Measurements from ENCODE around the gene PIEZO2.

Gene PIEZO2

DNA sequence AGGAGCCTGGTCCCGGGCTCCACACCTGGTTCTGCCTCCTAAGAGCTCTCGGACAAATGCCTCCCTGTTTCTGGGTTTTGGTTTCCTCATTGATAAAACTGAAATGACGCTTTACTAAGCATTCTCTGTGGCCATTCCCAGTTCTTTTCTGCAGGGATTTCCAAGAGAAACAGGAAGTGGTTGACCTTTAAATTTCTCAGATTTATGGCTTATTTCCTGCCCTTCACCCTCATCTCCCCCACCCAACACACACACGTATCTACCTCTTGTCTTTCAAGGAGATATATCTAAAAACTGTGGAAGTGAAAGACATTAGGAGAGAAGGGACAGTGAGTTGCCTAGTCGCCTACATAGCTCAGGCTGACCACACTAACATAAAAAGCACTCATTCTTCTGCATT lies 53.0 kb downstream of the PIEZO2 start:
- no peak for TF ChIP-seq CTCF (IDR thresholded peaks at IDR 0.05; ENCODE audit: low read depth, low read length)
- DNase-seq (ENCODE audit: extremely low read depth, low read depth) = no peak

GRCh38 chr18:11095674-11096293 lies 53.6 kb downstream of the PIEZO2 start:
- no peak for DNase-seq (ENCODE audit: extremely low read depth, low read depth)
- TF ChIP-seq CTCF (IDR thresholded peaks at IDR 0.05; ENCODE audit: low read depth, low read length) = no peak

DNA sequence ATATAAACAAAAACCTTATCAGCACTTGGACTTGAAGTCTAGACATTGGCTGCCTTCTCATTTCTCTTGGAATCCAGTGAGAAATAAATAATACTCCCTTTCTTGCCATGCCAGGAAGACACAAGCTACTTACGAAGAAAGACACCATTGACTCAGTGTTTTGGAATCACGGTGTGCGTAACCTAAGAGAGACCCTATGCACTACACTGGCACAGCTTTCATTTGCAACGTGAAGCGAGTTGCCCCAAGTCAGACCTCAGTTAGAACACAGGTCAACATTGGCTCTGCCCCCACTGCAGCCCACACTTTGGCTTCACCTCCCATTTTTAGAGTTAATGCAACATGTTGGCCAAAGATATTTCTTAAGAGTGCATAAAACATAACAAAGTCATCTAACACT lies 54.2 kb downstream of the PIEZO2 start:
- DNase-seq (ENCODE audit: extremely low read depth, low read depth) = no peak
- no peak for TF ChIP-seq CTCF (IDR thresholded peaks at IDR 0.05; ENCODE audit: low read depth, low read length)

DNA sequence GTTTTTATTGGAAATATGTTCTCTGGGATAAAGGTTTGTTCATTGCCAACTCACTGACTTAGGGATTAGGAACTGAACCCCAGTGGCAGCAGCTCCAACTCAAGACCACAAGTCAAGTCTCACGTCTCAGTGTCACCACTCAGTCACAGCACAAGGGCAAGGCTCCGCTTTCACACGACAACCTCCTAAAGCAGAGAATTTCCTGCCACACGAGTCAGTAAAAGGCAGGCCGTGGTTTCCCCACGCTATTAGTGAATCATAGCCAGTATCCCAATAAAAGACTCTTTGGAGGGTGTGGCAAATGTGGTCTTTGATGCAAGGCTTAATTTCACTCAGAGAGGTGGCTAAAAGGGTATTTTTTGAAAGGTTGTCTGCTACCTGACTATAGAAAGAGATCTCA lies 57.6 kb downstream of the PIEZO2 start:
- TF ChIP-seq CTCF (IDR thresholded peaks at IDR 0.05; ENCODE audit: low read depth, low read length) = no peak
- no peak for DNase-seq (ENCODE audit: extremely low read depth, low read depth)

- no peak for TF ChIP-seq CTCF (IDR thresholded peaks at IDR 0.05; ENCODE audit: low read depth, low read length)
- no peak for DNase-seq (ENCODE audit: extremely low read depth, low read depth)
Measured at GRCh38 chr18:11089931-11090715, 59.2 kb downstream of the PIEZO2 start.

DNA sequence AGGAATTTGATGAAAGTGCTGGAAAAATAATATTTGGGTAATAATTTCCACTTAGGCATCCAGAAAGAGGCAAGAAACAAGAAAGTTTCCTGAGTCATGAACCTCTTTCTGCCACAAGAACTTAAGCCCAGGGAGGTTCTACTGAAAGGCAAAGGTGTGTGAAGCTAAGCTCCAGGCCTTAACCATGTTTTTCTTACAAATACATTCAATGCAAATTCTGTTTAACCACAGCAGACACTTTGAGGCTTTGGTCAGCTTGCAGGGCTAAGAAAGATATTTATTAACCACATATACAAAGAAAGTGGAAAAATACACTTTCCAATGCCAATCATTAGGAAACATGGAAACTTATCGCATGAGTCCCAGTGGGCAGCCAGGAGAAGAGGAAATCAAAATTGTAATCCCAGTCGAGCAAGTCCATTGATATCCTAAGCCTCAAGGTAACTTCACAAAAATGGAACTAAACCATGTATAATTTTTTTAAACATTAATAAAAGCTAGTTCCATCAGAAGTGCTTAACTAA lies 68.3 kb downstream of the PIEZO2 start:
- no peak for DNase-seq (ENCODE audit: extremely low read depth, low read depth)
- TF ChIP-seq CTCF (IDR thresholded peaks at IDR 0.05; ENCODE audit: low read depth, low read length) = no peak

DNA sequence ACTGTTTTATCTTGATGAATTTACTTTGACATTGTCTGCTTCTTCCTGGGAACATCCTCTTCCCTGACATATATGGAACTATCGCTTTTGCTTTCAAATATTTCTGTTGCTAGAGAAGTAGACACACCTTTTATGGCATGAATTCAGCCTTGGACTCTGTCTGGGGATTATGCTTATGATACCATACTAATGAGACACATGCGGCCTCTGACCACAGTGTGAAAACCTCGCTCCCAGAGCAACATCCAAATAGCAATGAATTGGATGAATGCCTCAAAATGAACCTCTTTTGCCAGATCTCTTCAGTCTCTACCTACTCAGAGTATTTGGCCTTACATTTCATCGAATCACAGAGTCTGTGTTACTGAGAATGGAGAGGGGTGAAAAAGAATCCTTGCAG lies 70.9 kb downstream of the PIEZO2 start:
- TF ChIP-seq CTCF (IDR thresholded peaks at IDR 0.05; ENCODE audit: low read depth, low read length) = no peak
- no peak for DNase-seq (ENCODE audit: extremely low read depth, low read depth)

Data from AG09319 (cell line).